SKM-1 treated with dmso at 0.1 percent for 144 hours (cell line): Measurements from ENCODE around the gene AFAP1.

Experiments
- DNase-seq: peaks from one replicate; lab custom pipeline; 2025; ENCODE audit not compliant: unreplicated experiment; lab: John Stamatoyannopoulos, UW

Gene AFAP1

DNA sequence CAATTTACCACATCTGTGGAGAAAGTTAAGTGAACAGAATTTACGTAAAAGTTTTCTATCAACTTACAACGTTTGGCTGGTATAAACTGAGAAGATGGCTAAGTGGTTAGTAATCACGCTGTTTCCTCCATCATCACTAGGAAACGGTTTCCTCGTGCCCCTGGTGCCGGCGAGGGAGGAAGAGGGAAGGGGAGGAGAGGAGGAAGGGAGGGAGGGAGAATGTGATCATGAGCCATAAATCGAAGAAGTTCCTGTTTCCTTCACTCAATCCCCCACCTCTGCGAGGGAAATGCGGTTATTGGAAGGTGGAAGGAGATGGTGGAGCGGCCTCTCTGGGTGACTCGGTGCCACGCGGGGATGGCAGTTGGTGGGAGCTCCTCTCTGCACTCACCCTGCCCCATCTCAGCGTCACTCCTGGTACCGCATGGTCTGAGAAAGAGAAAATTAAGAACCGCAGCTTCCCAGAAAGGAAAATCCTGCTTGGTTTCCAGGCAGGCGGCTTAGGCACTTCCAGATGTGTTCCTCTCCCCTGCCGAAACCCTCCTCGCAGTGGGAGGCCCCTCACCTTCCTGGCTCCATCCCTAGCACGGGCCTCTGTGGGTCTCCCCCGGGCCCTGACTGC is 216.8 kb downstream of the AFAP1 start:
- DNase-seq = peak; percentile 28

DNA sequence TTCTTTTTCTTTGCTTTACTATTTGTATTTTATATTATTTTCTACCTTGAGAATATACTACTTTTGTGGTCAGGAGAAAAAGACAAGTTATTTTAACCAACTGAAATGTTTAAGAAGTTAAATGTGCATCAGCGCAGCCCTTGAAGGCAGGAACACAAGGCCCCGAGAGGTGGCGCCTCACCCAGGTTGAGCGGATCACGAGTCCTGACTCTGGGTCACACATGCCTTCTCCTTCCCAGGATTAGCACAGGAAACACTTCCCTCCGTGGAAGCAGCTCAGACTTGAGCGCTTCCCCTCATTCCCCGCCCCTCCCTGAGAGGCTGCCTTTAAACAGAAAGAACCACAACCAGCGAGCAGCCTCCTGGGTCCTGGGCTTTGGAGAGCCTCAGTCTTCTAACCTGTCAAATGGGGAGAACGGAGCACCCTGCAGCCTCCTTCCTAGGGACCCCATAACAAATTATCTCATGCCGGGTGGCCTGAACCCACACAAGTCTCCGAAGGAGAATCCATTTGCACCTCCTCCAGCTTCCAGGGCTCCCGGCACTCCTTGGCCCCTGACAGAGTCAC is 217.6 kb downstream of the AFAP1 start:
- DNase-seq = no peak

DNA sequence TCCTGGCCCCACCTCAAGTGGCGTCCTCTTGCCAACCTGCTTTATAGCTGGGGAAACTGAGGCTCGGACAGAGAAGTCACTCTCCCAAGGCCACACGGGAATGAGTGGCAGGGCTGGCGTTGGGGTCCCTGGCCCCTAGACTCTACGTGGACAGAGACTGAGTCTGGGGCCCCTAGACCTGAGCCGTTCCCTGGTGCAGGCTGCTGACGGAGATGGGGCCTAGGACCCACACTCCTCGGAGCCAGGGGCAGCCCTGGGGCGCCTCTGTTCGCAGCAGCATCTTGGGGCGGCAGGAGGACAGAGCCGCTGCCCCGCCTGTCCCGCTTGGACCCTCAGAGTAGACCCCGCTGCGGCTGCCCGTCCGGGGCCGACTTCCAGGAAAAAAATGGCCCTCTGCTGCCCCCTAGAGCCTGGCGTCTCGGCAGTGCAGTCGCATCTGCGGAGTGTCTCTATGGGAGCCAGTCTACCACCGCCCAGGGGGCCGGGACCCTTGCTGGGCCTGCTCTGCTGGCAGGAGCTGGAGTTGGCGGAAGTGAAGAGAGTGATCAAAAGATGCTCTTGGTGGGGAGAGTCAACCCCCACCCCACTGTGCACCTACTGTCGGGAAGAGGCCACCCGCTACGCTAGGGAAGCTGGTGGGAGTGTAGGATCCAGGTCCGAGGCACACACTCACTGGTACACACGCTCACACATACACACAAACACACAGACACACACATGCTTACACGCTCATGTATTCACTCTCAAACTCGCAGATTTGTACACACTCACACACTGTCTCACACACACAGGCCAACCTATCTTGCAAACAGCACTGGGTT is 220.1 kb downstream of the AFAP1 start:
- DNase-seq = peak; percentile 38

DNA sequence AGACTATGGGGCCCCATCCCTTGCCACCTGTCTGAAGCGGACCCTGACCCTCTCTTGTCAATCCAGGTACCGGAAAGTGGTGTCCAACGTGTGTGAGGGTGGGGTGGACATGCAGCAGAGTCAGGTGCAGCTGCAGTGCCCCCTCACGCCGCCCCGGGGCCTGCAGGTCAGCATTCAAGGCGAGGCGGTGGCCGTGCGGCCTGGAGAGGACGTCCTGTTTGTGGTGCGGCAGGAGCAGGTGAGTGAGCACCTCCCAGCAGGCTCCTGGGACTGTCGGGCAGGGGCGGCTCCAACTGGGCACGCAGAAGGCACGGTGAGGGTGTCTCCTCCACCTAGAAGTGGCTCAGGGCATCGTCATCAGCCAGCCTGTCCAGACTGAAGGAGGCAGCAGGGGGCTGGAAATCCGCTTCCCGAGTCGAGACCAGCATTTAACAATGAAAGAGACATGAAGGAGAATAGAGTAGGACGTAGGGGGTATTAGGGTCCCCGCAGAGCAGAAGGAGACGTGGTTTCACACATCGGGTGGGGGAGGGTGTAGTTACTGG is 221.6 kb downstream of the AFAP1 start:
- no peak for DNase-seq

DNA sequence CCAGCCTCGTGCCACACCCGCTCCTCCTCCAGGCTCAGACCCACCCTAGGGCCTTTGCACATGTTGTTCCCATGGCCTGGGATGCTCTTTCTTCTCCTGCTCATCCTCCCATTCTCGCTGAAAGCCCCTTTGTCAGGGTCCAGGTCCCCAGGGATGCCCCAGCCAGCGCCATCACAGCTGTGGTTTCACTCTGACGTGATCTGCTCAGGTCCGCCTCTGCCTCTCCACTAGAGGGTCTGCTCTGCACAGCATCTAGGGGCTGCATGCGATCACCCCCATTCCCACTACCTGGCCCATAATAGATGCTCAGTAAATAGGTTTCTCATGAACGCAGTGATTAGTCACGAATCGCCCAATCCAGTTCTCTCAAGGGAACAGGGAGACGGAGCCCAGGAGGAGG is 222.5 kb downstream of the AFAP1 start:
- no peak for DNase-seq

DNA sequence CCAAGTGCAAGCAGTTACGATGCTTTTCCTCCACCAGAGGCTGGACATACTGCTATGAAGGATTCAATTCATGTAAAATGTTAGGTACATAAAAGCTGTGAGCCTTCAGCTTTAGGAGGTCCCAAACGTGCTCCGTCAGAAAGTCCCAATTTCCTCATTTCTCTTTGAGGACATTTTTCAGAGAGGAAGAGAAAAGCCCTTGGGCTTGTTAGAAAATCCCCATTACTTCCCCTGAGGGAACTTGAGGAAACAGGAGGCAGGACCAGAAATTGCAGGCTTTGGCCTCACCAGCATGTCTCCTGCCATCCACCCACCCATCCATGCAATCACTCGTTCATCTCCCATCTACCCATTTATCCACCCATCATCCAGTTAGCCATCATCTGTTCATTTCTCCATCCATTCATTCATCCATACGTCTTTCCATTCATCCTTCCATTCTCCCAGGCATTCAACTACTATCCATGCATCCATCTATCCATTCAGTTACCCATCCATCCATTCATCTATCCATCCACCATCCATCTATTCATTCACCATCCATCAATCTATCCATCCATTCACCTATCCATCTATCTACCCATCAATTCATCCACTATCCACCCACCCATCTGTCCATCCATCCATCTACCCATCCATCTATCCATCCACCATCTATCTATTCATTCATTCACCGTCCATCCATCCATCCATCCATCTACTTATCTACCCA is 223.5 kb downstream of the AFAP1 start:
- no peak for DNase-seq

DNA sequence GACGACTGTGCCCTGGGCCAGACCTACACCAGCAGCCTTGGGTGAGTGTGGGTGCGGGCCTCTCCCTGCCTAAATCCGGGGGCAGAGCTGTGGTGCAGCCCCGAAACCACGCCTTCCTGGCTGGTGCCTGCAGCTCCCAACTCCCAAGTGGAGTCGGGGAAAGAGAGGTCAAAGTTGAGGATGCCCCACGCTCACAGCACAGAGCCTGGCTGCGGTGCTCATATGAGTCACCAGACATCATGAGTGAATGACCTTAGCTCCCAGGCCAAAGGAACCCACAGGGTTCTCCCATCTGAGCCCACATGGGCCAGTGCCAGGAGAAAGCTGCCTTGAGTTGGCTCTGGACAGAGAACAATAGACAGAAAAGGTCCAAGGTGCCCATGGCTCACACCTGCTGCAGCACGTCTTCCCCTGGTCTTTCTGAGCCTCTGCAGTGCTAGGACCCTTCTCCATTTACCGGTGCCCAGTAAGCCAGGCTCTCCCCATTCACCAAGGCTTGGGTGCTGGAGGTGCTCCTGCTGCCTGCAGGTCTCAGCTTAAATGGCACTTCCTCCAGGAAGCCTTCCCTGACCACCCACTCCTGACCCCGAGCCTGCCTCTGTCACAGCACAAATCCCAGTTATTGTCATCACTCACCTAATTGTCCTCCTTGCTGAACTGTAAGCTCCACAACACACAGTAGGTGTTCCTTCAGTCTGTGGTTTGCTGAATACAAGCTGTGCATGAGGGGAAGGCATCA is 224.2 kb downstream of the AFAP1 start:
- no peak for DNase-seq

DNA sequence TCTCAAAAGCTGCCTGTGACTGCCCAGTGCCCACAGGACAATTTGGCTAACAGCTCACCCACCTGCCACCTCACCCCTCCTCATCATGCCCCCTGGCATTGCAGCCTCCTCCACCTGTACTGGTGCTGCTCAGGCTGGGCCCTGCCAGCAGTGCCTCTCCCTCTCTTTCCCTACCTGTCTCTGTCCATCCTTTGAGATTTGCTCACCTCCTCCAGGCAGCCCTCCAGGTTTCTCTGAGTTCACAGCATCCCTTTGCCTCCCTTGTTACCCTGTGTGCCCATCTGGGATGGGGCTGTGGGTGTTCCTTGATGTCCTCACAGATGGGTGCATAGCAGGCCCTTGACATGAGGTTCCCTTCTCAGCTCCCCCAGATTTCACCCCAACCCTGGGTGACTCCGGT is 224.9 kb downstream of the AFAP1 start:
- no peak for DNase-seq

DNA sequence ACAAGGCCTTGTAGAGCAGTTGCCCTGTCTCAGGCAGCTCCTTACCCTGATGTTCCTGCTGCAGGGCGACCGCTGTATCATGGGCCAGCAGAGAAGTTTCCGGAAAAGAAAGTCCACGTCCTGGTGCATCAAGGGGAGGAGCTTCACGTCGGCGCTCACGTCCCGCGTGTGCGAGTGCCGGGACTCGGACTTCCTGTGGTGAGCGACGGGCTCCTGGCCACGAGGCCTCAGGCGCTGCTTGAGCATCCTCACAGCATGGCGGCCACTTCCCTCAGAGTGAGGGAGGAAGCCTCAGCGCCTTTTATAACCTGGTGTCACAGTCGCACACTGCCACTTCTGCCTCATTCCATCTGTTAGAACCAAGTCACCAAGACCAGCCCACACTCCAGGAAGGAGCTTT is 225.5 kb downstream of the AFAP1 start:
- DNase-seq = no peak

DNA sequence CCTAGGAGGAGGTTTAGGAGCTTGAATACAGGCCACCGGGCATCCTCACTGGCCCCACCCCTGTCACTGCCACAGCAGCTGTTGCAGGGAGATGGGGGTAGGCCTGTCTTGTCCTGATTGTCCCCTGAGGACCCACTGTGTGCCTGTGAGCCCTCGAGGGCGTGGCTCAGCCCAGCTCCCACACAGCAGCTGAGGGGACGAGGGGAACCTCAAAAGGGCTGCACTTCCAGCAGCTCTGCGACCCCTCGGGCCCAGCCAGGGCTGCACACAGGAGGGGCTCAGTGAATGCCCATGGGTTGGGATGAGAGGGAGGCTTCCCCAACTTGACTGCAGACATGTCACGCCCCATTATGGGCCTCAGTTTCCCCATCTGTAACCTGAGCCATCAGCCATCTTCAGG is 225.9 kb downstream of the AFAP1 start:
- no peak for DNase-seq

DNA sequence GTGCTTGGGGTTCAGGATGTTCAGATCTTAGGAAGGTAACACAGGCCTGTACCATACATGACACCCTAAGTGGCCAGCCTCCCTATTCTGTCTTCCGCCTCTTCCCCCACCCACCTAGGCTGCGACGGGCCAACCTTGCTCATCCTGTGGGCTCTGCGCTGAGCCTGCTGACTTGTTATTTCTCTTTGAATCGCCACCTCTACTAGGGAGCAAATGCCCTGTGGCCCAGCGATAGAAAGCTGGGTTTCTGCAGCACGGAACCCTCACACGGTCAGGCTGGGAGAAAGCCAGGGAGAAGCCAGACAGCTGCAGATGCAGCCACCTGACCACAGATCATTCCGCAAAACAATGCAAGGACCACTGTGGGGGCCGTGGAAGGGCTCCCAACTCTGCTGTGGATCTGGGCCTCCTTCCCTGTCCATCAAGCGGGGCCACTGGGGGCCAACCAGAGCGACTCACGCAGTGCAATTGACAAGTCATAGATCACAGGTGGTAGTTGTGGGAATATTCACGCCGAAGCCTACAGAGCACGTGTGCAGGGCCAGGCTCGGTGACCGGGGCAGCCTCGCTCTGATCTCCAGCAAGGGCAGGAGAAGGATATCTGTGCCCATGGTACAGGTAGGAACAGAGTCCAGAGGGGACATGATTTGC is 227.5 kb downstream of the AFAP1 start:
- no peak for DNase-seq

DNA sequence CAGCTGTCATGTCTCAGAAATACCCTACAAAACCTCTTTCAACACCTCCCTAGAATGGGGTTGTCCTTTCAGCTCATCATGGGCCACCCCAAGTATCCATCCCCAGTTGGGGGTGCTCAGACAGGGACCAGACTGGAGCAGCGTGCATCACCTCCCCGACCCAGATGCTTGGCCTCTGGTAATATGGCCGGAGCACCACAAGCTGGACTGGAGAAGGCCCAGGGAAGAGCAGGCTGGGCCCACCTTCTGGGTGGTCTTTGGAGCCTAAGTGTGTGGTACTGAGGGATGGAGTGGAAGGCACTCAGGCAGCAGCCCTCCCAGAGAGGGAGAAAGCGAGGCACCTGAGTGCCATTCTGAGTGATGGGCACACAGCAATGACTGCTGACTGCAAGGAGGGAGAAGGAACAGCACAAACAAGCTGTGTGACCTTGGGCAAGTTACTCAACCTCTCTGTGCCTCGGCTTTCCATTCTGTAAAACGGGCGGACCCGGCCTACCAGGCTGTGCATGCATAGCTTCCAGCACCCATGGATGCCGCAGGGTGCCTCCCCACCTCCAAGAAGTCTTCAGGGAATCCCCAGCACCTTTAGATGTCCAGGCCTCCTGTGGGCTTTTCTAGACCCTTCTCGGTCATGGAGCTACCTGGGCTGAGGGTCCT is 228.2 kb downstream of the AFAP1 start:
- no peak for DNase-seq

DNA sequence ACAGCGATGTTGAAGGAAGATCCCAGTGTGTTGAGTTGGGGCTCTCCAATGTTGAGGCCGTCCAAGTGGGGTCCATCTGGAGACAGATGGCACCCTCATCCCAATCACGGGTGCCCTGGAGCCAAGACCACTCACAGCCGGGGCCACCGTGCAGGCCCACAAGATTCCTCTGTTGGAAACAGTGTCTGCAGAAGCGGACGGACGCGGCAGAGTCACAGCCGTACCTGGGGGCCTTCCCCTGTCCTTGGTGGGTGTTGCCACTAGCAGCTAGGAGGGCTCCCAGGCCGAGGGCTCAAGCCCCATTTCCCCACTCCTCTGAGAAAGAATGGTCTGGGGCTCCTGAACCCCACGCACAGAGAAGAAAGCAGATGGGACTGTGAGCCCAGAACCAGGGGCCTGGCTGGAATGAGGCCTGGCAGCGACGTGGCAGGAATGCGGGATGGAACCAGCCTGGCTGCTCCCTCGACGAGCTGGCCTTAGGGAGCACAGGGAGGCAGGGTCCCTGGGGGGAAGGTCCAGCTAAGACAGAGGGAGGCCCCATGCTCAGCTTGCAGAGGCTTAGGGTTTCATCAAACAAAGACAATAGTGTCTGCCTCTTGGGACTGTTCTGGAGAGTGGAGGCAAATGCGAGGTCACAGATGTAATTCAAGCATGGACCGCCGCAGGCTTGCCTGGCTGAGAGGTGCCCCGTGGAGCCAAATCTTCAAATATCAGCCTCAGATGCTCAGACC is 228.9 kb downstream of the AFAP1 start:
- DNase-seq = no peak

DNA sequence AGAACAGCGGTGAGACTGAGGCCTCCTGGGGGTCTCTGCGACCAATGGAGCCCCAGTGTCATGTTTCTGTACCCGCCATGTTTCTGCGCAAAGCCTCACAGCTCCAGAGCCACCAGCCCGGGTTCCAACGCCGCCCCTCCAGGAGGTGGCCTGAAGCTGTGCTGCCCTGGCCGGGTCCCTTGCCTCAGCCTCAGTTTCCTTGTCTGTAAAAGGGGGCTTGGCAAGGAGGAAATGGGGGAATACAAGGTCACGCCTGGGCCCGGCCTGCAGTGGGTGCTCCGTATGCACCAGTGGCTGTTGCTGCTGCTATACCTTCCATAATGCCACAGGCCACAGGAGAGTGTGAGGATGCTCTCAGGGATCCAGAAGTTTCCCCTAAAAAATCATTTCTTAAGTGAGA is 229.5 kb downstream of the AFAP1 start:
- no peak for DNase-seq

DNA sequence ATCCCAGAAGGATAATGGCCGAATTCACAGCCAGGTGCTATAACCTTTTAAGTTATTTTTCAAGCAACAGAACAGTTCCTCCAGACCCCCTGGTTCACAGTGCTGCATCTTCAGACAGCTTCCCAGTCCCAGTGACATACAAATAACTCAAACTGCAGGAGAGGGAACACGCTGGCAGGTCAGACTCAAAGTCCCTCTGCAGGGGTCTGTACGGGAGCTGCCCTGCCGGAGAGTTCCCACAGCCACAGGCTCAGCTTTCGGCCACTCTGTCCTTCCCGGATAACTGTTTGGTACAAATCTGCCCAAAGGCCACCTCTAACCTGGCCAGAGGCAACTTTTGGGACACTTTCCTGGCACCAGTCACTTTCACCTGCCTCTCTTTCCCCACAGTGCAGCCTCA is 230.2 kb downstream of the AFAP1 start:
- DNase-seq = no peak

DNA sequence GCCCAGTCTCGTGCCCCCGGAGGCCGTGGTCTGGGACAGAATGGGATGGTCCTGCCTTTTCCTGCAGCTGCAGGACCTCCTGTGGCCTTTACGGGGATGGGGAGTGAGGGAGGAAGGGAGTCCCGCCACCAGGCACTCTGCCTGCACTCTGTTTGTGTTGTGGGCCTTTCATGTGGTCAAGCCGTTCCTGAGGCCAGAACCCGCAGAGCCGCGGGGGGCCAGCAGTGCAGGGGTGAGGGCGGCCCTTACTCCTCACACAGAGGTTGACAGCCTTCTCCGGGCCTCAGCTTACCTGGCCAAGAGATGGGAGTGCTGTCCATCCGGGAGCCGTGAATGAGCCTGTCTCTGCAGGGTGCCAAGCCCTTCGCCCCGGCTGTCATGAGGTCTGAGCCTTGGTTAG is 230.7 kb downstream of the AFAP1 start:
- no peak for DNase-seq
